Endometrial microvascular endothelial cells (primary cell): ENCODE data around the gene NAB1. TPM values are rescaled to one million over a fixed set of nuclear protein-coding genes. Genes with fewer than 3 reads are reported as not detected.

Source experiments
- in situ Hi-C: cut with HindIII; loops from 2 replicates; pipeline ENCODE4 v1.10.0; 2017; ENCODE audit warnings: low sequenced_read_pairs, low pct_unique_long_range_greater_than_20kb; ENCODE audit errors: inconsistent ontology term
- total RNA-seq: library from RNA; depleted of rRNA; stranded (reverse); fragments of >200 nt; gene quantifications from one replicate; pipeline ENCODE4 v1.2.3, GENCODE V29; 2015; ENCODE audit errors: inconsistent ontology term

NAB1 gene
- total RNA-seq, 1 donor from 2014 or later: 9.6 TPM

- in situ Hi-C loops: no loop called here
Observed at GRCh38 chr2:190663839-190664238, 15.0 kb downstream of the NAB1 start.

- in situ Hi-C loops: no loop called here
Observed at GRCh38 chr2:190664240-190664639, 15.4 kb downstream of the NAB1 start.

- in situ Hi-C loops: no loop called here
Observed at GRCh38 chr2:190666895-190667294, 18.0 kb downstream of the NAB1 start.

GRCh38 chr2:190668892-190669291 lies 20.0 kb downstream of the NAB1 start:
- in situ Hi-C loops: no loop called here

- in situ Hi-C loops: no loop called here
Observed at GRCh38 chr2:190670182-190670946, 21.5 kb downstream of the NAB1 start.

- in situ Hi-C loops: no loop called here
Observed at GRCh38 chr2:190674966-190675650, 26.2 kb downstream of the NAB1 start.

- in situ Hi-C loops: no loop called here
Observed at GRCh38 chr2:190677255-190677654, 28.4 kb downstream of the NAB1 start.

GRCh38 chr2:190678444-190679162 lies 29.7 kb downstream of the NAB1 start:
- in situ Hi-C loops: no loop called here

GRCh38 chr2:190679391-190679790 lies 30.5 kb downstream of the NAB1 start:
- in situ Hi-C loops: no loop called here

GRCh38 chr2:190679813-190680591 lies 31.1 kb downstream of the NAB1 start:
- in situ Hi-C loops: no loop called here

GRCh38 chr2:190682168-190682567 lies 33.3 kb downstream of the NAB1 start:
- in situ Hi-C loops: no loop called here

- in situ Hi-C loops: no loop called here
Observed at GRCh38 chr2:190683802-190684201, 34.9 kb downstream of the NAB1 start.

GRCh38 chr2:190684931-190685330 lies 36.0 kb downstream of the NAB1 start:
- in situ Hi-C loops: no loop called here

- in situ Hi-C loops: no loop called here
Observed at GRCh38 chr2:190685333-190685732, 36.5 kb downstream of the NAB1 start.

DNA sequence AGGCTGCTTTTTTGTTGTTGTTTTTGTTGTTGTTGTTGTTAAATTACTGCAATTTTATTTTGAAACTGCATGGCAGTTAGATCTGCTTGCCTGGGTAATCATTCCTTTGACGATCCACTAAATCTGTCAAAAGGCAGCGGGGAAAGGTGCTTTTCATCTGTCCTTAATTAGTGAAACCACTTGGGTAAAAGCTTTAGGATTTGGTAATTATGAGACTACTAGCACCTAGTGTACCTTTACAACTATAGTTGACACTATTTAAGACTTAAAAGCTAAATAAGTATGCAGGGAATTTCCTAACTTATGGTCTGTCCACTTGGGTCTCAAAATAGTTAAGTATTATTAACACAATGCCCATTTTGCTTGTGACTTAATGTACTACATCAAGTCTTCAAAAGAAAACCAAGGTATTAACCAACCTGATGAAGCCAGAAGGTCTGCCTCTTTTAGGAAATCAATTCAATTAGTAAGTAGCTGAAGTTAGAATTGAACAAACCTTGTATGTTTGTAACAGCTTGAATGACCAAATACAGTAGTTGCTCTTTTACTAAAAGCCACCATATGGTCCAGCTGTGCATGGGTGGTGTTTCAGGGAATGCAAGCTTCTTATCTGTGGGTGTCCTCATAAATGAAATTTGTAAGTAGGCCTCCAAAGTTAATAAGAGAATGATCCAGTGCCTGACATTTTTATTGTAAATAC lies 44.8 kb downstream of the NAB1 start:
- in situ Hi-C loops: no loop called here

DNA sequence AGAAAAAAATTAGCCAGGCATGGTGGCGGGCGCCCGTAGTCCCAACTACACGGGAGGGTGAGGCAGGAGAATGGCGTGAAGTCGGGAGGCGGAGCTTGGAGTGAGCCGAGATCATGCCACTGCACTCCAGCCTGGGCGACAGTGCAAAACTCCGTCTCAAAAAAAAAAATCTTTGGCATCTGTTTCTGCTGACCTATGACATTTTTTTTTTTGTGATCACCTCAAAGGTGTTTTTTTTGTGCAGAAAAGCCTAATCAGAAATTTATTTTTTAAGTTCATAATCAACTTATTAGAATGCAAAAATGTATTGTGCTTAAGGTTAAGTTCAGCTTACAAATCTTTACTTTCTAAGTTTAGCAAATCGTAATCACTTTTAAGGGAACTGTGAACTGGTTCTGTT lies 45.6 kb downstream of the NAB1 start:
- in situ Hi-C loops: no loop called here

- in situ Hi-C loops: no loop called here
Observed at GRCh38 chr2:190695739-190696138, 46.9 kb downstream of the NAB1 start.

- in situ Hi-C loops: no loop called here
Observed at GRCh38 chr2:190696792-190697398, 48.0 kb downstream of the NAB1 start.
